IMR-90 (cell line): ENCODE results near the gene IL12RB1. TPM values are rescaled to one million over a fixed set of nuclear protein-coding genes. Genes with fewer than 3 reads are reported as not detected.

Experiments
- ATAC-seq: fragments of 200-7000 bp; cut with Tn5 transposase; 2 replicates; pipeline ENCODE4 v1.9.1; 2020; ENCODE audit warnings: low read depth, mild to moderate bottlenecking, moderate library complexity
- BruUV-seq: library from RNA; stranded (reverse); fragments of 400-500 nt; replicated peaks from 2 replicates; lab custom pipeline; 2021; lab: Mats Ljungman, UMichigan
- CTCF ChIA-PET: fragments of 300-600 bp; formaldehyde crosslinking; extraction: SDS; loops from one replicate; lab custom pipeline; 2021; ENCODE audit warnings: antibody characterized with exemption; lab: Yijun Ruan, JAX
- POLR2A ChIA-PET: fragments of 300-600 bp; sonication (Branson Sonifier 250); formaldehyde crosslinking; loops from one replicate; lab custom pipeline; 2022; ENCODE audit warnings: antibody characterized with exemption; ENCODE audit not compliant: unreplicated experiment; lab: Charles Lee
- DNase-seq: peaks from one replicate; pipeline ENCODE4 v3.0.0; 2013
- H2AFZ ChIP-seq: replicated peaks from 2 replicates; pipeline ENCODE3; 2013; ENCODE audit warnings: low read length, mild to moderate bottlenecking; ENCODE audit not compliant: poor library complexity
- H2AK5ac ChIP-seq: 2 replicates; pipeline ENCODE4 v1.6.1; 2013; ENCODE audit warnings: low read depth, low read length, inconsistent platforms
- H2AK9ac ChIP-seq: replicated peaks from 2 replicates; pipeline ENCODE3; 2013; ENCODE audit warnings: mild to moderate bottlenecking, low read depth, low read length, moderate library complexity; ENCODE audit not compliant: poor library complexity
- H2BK120ac ChIP-seq: 2 replicates; pipeline ENCODE4 v1.6.1; 2013; ENCODE audit warnings: low read depth, low read length, inconsistent platforms
- H2BK15ac ChIP-seq: 3 replicates; pipeline ENCODE4 v1.6.1; 2013; ENCODE audit warnings: low read depth, low read length, inconsistent platforms
- H2BK20ac ChIP-seq: 2 replicates; pipeline ENCODE4 v1.6.1; 2013; ENCODE audit warnings: low read depth, mild to moderate bottlenecking, inconsistent platforms, low read length, moderate library complexity
- H2BK5ac ChIP-seq: 2 replicates; pipeline ENCODE4 v1.6.1; 2013; ENCODE audit warnings: mild to moderate bottlenecking, low read depth, low read length, inconsistent platforms; ENCODE audit not compliant: poor library complexity, severe bottlenecking
- H3K14ac ChIP-seq: replicated peaks from 2 replicates; pipeline ENCODE4 v1.6.1; 2013; ENCODE audit warnings: low read depth, low read length, inconsistent platforms
- H3K18ac ChIP-seq: 2 replicates; pipeline ENCODE4 v1.6.1; 2013; ENCODE audit warnings: low read depth, low read length, control low read depth
- H3K23ac ChIP-seq: 2 replicates; pipeline ENCODE4 v1.6.1; 2013; ENCODE audit warnings: low read depth, low read length, inconsistent platforms
- H3K27ac ChIP-seq: 2 replicates; pipeline ENCODE4 v1.5.1; 2013; ENCODE audit warnings: mild to moderate bottlenecking, control low read depth, low read length; ENCODE audit not compliant: insufficient read depth
- H3K27me3 ChIP-seq: 2 replicates; pipeline ENCODE4 v1.6.1; 2013; ENCODE audit warnings: low read length; ENCODE audit not compliant: control insufficient read depth, insufficient read depth
- H3K36me3 ChIP-seq: 2 replicates; pipeline ENCODE4 v1.6.1; 2013; ENCODE audit warnings: low read length, mixed read lengths; ENCODE audit not compliant: control insufficient read depth, insufficient read depth
- H3K4ac ChIP-seq: 2 replicates; pipeline ENCODE4 v1.6.1; 2013; ENCODE audit warnings: low read depth, low read length, inconsistent platforms
- H3K4me1 ChIP-seq: 2 replicates; pipeline ENCODE4 v1.6.1; 2013; ENCODE audit warnings: low read length, mixed read lengths; ENCODE audit not compliant: control insufficient read depth, insufficient read depth
- H3K4me2 ChIP-seq: 2 replicates; pipeline ENCODE4 v1.6.1; 2013; ENCODE audit warnings: low read depth, mild to moderate bottlenecking, control low read depth, low read length, moderate library complexity
- H3K4me3 ChIP-seq: 2 replicates; pipeline ENCODE4 v1.5.1; 2013; ENCODE audit warnings: low read depth, mild to moderate bottlenecking, control low read depth, low read length, moderate library complexity; ENCODE audit not compliant: insufficient read depth
- H3K56ac ChIP-seq: 2 replicates; pipeline ENCODE4 v1.6.1; 2013; ENCODE audit warnings: low read length, inconsistent platforms; ENCODE audit not compliant: insufficient read depth; ENCODE audit errors: extremely low read depth
- H3K79me1 ChIP-seq, 2 experiments: 2 replicates each; pipeline ENCODE4 v1.6.1; 2013; ENCODE audit warnings: low read length in 2 of 2, inconsistent platforms in 1 of 2, low read depth in 1 of 2
- H3K9ac ChIP-seq: 2 replicates; pipeline ENCODE4 v1.6.1; 2013; ENCODE audit warnings: low read depth, low read length, control low read depth
- H3K9me1 ChIP-seq: 2 replicates; pipeline ENCODE4 v1.6.1; 2013; ENCODE audit warnings: low read length, inconsistent platforms; ENCODE audit not compliant: insufficient read depth
- H3K9me3 ChIP-seq: 2 replicates; pipeline ENCODE4 v1.6.1; 2013; ENCODE audit warnings: low read length; ENCODE audit not compliant: control insufficient read depth, insufficient read depth
- H4K20me1 ChIP-seq: 2 replicates; pipeline ENCODE4 v1.6.1; 2013; ENCODE audit warnings: low read length, inconsistent platforms; ENCODE audit not compliant: insufficient read depth
- H4K5ac ChIP-seq: 2 replicates; pipeline ENCODE4 v1.6.1; 2013; ENCODE audit warnings: mild to moderate bottlenecking, low read depth, low read length, control low read depth
- H4K8ac ChIP-seq, 2 experiments: 2 replicates each; pipeline ENCODE4 v1.6.1; 2013; ENCODE audit warnings: low read depth in 2 of 2, low read length in 2 of 2, control low read depth in 1 of 2, inconsistent platforms in 1 of 2
- H4K91ac ChIP-seq: 2 replicates; pipeline ENCODE4 v1.6.1; 2013; ENCODE audit warnings: low read depth, low read length, inconsistent platforms; ENCODE audit not compliant: insufficient read depth
- BHLHE40 ChIP-seq: fragments of 150-350 bp; IDR thresholded peaks from 2 replicates; pipeline ENCODE4 v1.6.1; 2016; ENCODE audit warnings: mild to moderate bottlenecking, low read depth, low read length
- CEBPB ChIP-seq: IDR thresholded peaks from 2 replicates; pipeline ENCODE4 v1.6.1; 2012; ENCODE audit warnings: low read depth, low read length, improper control_type of control experiment
- CHD1 ChIP-seq: IDR thresholded peaks from 2 replicates; pipeline ENCODE4 v1.6.1; 2012; ENCODE audit warnings: low read depth, low read length, improper control_type of control experiment
- CTCF ChIP-seq: conservative IDR thresholded peaks from 2 replicates; pipeline ENCODE4 v1.5.1; 2012; ENCODE audit warnings: mild to moderate bottlenecking, low read depth, low read length, improper control_type of control experiment
- ELK1 ChIP-seq: fragments of 150-350 bp; IDR thresholded peaks from 2 replicates; pipeline ENCODE4 v1.6.1; 2016; ENCODE audit warnings: low read depth, mild to moderate bottlenecking, low read length, moderate library complexity, borderline replicate concordance
- FOS ChIP-seq: fragments of 150-350 bp; IDR thresholded peaks from 2 replicates; pipeline ENCODE4 v1.6.1; 2016; ENCODE audit warnings: low read depth, low read length
- MAFK ChIP-seq: IDR thresholded peaks from 2 replicates; pipeline ENCODE4 v1.6.1; 2012; ENCODE audit warnings: low read depth, low read length, improper control_type of control experiment
- MAZ ChIP-seq: IDR thresholded peaks from 2 replicates; pipeline ENCODE4 v1.6.1; 2012; ENCODE audit warnings: low read depth, mild to moderate bottlenecking, low read length, improper control_type of control experiment, moderate library complexity, borderline replicate concordance
- MXI1 ChIP-seq: IDR thresholded peaks from 2 replicates; pipeline ENCODE4 v1.6.1; 2012; ENCODE audit warnings: low read depth, mild to moderate bottlenecking, low read length, moderate library complexity, borderline replicate concordance
- NFE2L2 ChIP-seq: fragments of 150-350 bp; IDR thresholded peaks from 2 replicates; pipeline ENCODE4 v1.6.1; 2016; ENCODE audit warnings: low read depth, mild to moderate bottlenecking, low read length
- POLR2A ChIP-seq: IDR thresholded peaks from 2 replicates; pipeline ENCODE4 v1.6.1; 2012; ENCODE audit warnings: mild to moderate bottlenecking, low read depth, low read length
- RAD21 ChIP-seq: IDR thresholded peaks from 2 replicates; pipeline ENCODE4 v1.6.1; 2012; ENCODE audit warnings: low read length, improper control_type of control experiment
- RCOR1 ChIP-seq: IDR thresholded peaks from 2 replicates; pipeline ENCODE4 v1.6.1; 2012; ENCODE audit warnings: mild to moderate bottlenecking, low read length, improper control_type of control experiment; ENCODE audit not compliant: insufficient replicate concordance
- RFX5 ChIP-seq: IDR thresholded peaks from 2 replicates; pipeline ENCODE4 v1.8.0; 2012; ENCODE audit warnings: low read depth, mild to moderate bottlenecking, low read length, moderate library complexity
- SMC3 ChIP-seq: fragments of 150-350 bp; IDR thresholded peaks from 2 replicates; pipeline ENCODE4 v1.6.1; 2016; ENCODE audit warnings: low read depth, mild to moderate bottlenecking, antibody characterized with exemption, low read length, moderate library complexity
- USF2 ChIP-seq: fragments of 150-350 bp; IDR thresholded peaks from 2 replicates; pipeline ENCODE4 v1.6.1; 2017; ENCODE audit warnings: mild to moderate bottlenecking, antibody characterized with exemption, low read length, low read depth
- WGBS, 2 experiments: methylation state at CpG; one replicate each; pipeline versions ENCODE4 v1.1.5 to v1.1.7; 2013; ENCODE audit warnings: missing lambda C conversion rate in 2 of 2; ENCODE audit not compliant: insufficient read length in 1 of 2; ENCODE audit errors: extremely low coverage in 2 of 2; 5-methylcytosine and 5-hydroxymethylcytosine counted together
- dilution Hi-C: fragments of 300-500 bp; cut with HindIII; formaldehyde crosslinking; loops from one replicate; pipeline ENCODE4 v1.14.3; 2018; ENCODE audit warnings: low sequenced_read_pairs; ENCODE audit not compliant: unreplicated experiment
- in situ Hi-C: fragments of 300-500 bp; cut with MboI; formaldehyde crosslinking; loops from 3 replicates; pipeline ENCODE4 v1.14.3; 2019; ENCODE audit warnings: low sequenced_read_pairs, inconsistent platforms, mixed read lengths
- intact Hi-C: fragments of 100-400 bp; cut with micrococcal nuclease; formaldehyde crosslinking; loops from 2 replicates; pipeline ENCODE4 v1.10.0; 2022
- polyA plus RNA-seq, 3 experiments: library from polyadenylated mRNA; depleted of rRNA; stranded (reverse); fragments of >200 nt; gene quantifications; 2 replicates each; pipeline ENCODE4 v1.2.3, GENCODE V29; 2012; ENCODE audit warnings: low replicate concordance in 1 of 3
- total RNA-seq: library from RNA; depleted of rRNA; stranded (reverse); fragments of >200 nt; gene quantifications from 2 replicates; pipeline ENCODE4 v1.2.3, GENCODE V29; 2012

The IL12RB1 gene
- total and polyA plus RNA-seq, 2 of the 4 experiments (the other 2 are of a cell fraction): not detected

GRCh38 chr19:18074192-18074591, 12.5 kb downstream of the IL12RB1 start:
- no peak overlapping the region for H2AK9ac ChIP-seq
- no peak for TF ChIP-seq CHD1
- TF ChIP-seq NFE2L2: no peak
- no peak for TF ChIP-seq RAD21
- TF ChIP-seq FOS: no peak
- no peak for TF ChIP-seq CTCF
- no peak for TF ChIP-seq BHLHE40
- no peak for TF ChIP-seq CEBPB
- TF ChIP-seq POLR2A: no peak
- no peak for TF ChIP-seq RCOR1
- TF ChIP-seq SMC3: no peak
- TF ChIP-seq ELK1: no peak
- TF ChIP-seq MAFK: no peak
- no peak for TF ChIP-seq MXI1
- no peak for TF ChIP-seq USF2
- TF ChIP-seq RFX5: no peak
- no peak for TF ChIP-seq MAZ
- no TSS peak for BruUV-seq
- ATAC-seq: no peak
- DNase-seq: no peak
- dilution Hi-C loops: no loop called here
- H4K91ac ChIP-seq: no peak overlapping the region
- 92% methylated on average over 2 of the region's 9 CpGs; no CpG with 5 or more reads in 1 of the 2 experiments for WGBS, 2 experiments
- ChIA-PET POLR2A (no interaction called here), CTCF (no interaction called here)
- no peak overlapping the region for H2BK120ac ChIP-seq
- H3K36me3 ChIP-seq: no peaks in the 10 kb centered on the region
- no peak overlapping the region for H3K9ac ChIP-seq
- H3K4ac ChIP-seq: no peak overlapping the region
- H2BK15ac ChIP-seq: no peak overlapping the region
- H3K9me1 ChIP-seq: no peaks in the 10 kb centered on the region
- no peak overlapping the region for H2BK5ac ChIP-seq
- no peaks in the 10 kb centered on the region for H3K79me1 ChIP-seq
- H3K4me1 ChIP-seq: no peaks in the 10 kb centered on the region
- H2AFZ ChIP-seq: no peak overlapping the region
- H3K23ac ChIP-seq: no peak overlapping the region
- H3K18ac ChIP-seq: no peak overlapping the region
- no peak overlapping the region for H4K8ac ChIP-seq
- H2AK5ac ChIP-seq: no peak overlapping the region
- in situ Hi-C loops: loop anchor here (25.0 kb wide), 1 partner anchor 137 kb away; the partner anchor contains the start of gene CCDC124
- H3K27me3 ChIP-seq: peaks cover 14% of the 10 kb centered on the region
- intact Hi-C loops: no loop called here
- no peak overlapping the region for H4K5ac ChIP-seq
- no peak overlapping the region for H3K4me3 ChIP-seq
- no peak overlapping the region for H3K56ac ChIP-seq
- no peak overlapping the region for H3K14ac ChIP-seq
- H3K4me2 ChIP-seq: no peak overlapping the region
- H3K9me3 ChIP-seq: no peaks in the 10 kb centered on the region
- no peak overlapping the region for H3K27ac ChIP-seq
- no peaks in the 10 kb centered on the region for H4K20me1 ChIP-seq
- no peak overlapping the region for H2BK20ac ChIP-seq
